SK-N-SH treated with all-trans-retinoic acid at 6 μM for 48 hours (cell line): ENCODE results near the gene RNASEH2C.

Experiments
- ARNTL ChIP-seq: fragments of 450-650 bp; formaldehyde crosslinking; IDR thresholded peaks from 2 replicates; pipeline ENCODE4 v1.5.0; 2020; ENCODE audit warnings: low read depth, mild to moderate bottlenecking, moderate library complexity, borderline replicate concordance
- BACH2 ChIP-seq: fragments of 250-450 bp; sonication (Bioruptor Pico); IDR thresholded peaks from 2 replicates; pipeline ENCODE4 v1.9.0; 2021; ENCODE audit warnings: mild to moderate bottlenecking, borderline replicate concordance
- CSDC2 ChIP-seq: fragments of 250-450 bp; sonication (Bioruptor Pico); IDR thresholded peaks from 2 replicates; pipeline ENCODE4 v1.5.0; 2020; ENCODE audit warnings: mild to moderate bottlenecking, moderate library complexity
- PPARA ChIP-seq: fragments of 250-450 bp; sonication (Bioruptor Pico); IDR thresholded peaks from 2 replicates; pipeline ENCODE4 v1.5.0; 2020; ENCODE audit warnings: mild to moderate bottlenecking, borderline replicate concordance
- ZC3H10 ChIP-seq: fragments of 250-450 bp; sonication (Bioruptor Pico); IDR thresholded peaks from 2 replicates; pipeline ENCODE4 v1.5.1; 2021; ENCODE audit warnings: mild to moderate bottlenecking, moderate library complexity
- ZFP3 ChIP-seq: fragments of 250-450 bp; sonication (Bioruptor Pico); IDR thresholded peaks from 2 replicates; pipeline ENCODE4 v1.5.0; 2020; ENCODE audit warnings: mild to moderate bottlenecking, moderate library complexity
- ZNF70 ChIP-seq: fragments of 450-650 bp; formaldehyde crosslinking; IDR thresholded peaks from 2 replicates; pipeline ENCODE4 v1.5.0; 2020; ENCODE audit warnings: mild to moderate bottlenecking, moderate library complexity
- TF ChIP-seq, protein P1 (sequence below): fragments of 250-450 bp; sonication (Bioruptor Pico); IDR thresholded peaks from 2 replicates; pipeline ENCODE4 v1.8.0; 2020; ENCODE audit warnings: mild to moderate bottlenecking, moderate library complexity, borderline replicate concordance
- TF ChIP-seq, protein P2 (sequence below): fragments of 250-450 bp; sonication (Bioruptor Pico); IDR thresholded peaks from 2 replicates; pipeline ENCODE4 v1.8.0; 2021; ENCODE audit warnings: low read depth, mild to moderate bottlenecking, moderate library complexity, borderline replicate concordance
- TF ChIP-seq, protein P3 (sequence below): fragments of 250-450 bp; sonication (Bioruptor Pico); IDR thresholded peaks from 2 replicates; pipeline ENCODE4 v1.5.1; 2020; ENCODE audit warnings: low read depth, mild to moderate bottlenecking, moderate library complexity

DNA sequence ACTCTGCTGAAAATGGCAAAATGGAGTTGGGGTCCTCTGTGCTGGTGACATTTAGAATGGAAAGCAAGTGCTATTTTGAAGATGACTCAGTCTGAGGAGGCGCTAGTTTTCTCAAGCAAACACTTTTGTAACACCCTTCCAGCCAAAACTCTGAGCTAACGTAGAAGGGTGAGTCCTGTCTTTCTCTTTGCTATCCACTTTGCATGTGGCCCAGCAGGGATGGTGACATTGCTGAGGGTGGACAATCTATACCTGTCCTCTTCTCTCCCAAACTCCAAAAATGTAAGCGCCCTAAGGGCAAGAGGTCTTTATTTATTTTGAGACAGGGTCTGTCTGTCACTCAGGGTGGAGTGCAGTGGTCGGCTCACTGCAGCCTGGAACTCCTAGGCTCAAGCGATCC is 12.1 kb downstream of the RNASEH2C start:
- TF ChIP-seq, protein P1, sequence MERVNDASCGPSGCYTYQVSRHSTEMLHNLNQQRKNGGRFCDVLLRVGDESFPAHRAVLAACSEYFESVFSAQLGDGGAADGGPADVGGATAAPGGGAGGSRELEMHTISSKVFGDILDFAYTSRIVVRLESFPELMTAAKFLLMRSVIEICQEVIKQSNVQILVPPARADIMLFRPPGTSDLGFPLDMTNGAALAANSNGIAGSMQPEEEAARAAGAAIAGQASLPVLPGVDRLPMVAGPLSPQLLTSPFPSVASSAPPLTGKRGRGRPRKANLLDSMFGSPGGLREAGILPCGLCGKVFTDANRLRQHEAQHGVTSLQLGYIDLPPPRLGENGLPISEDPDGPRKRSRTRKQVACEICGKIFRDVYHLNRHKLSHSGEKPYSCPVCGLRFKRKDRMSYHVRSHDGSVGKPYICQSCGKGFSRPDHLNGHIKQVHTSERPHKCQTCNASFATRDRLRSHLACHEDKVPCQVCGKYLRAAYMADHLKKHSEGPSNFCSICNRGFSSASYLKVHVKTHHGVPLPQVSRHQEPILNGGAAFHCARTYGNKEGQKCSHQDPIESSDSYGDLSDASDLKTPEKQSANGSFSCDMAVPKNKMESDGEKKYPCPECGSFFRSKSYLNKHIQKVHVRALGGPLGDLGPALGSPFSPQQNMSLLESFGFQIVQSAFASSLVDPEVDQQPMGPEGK (CRISPR knock-in tag) = no peak
- no peak for TF ChIP-seq PPARA (CRISPR knock-in tag)
- no peak for TF ChIP-seq ZNF70 (CRISPR knock-in tag)
- no peak for TF ChIP-seq ZC3H10 (CRISPR knock-in tag)
- no peak for TF ChIP-seq CSDC2 (CRISPR knock-in tag)
- TF ChIP-seq ARNTL (CRISPR knock-in tag) = no peak
- TF ChIP-seq, protein P2, sequence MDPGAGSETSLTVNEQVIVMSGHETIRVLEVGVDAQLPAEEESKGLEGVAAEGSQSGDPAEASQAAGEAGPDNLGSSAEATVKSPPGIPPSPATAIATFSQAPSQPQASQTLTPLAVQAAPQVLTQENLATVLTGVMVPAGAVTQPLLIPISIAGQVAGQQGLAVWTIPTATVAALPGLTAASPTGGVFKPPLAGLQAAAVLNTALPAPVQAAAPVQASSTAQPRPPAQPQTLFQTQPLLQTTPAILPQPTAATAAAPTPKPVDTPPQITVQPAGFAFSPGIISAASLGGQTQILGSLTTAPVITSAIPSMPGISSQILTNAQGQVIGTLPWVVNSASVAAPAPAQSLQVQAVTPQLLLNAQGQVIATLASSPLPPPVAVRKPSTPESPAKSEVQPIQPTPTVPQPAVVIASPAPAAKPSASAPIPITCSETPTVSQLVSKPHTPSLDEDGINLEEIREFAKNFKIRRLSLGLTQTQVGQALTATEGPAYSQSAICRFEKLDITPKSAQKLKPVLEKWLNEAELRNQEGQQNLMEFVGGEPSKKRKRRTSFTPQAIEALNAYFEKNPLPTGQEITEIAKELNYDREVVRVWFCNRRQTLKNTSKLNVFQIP (CRISPR knock-in tag) = no peak
- TF ChIP-seq, protein P3, sequence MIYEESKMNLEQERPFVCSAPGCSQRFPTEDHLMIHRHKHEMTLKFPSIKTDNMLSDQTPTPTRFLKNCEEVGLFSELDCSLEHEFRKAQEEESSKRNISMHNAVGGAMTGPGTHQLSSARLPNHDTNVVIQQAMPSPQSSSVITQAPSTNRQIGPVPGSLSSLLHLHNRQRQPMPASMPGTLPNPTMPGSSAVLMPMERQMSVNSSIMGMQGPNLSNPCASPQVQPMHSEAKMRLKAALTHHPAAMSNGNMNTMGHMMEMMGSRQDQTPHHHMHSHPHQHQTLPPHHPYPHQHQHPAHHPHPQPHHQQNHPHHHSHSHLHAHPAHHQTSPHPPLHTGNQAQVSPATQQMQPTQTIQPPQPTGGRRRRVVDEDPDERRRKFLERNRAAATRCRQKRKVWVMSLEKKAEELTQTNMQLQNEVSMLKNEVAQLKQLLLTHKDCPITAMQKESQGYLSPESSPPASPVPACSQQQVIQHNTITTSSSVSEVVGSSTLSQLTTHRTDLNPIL (CRISPR knock-in tag) = no peak
- TF ChIP-seq BACH2 (CRISPR knock-in tag) = no peak
- no peak for TF ChIP-seq ZFP3 (CRISPR knock-in tag)
